Astrocyte (in vitro differentiated cells and primary cell): ENCODE results near the gene ZC3HAV1. TPM values are rescaled to one million over a fixed set of nuclear protein-coding genes. Genes with fewer than 3 reads are reported as not detected.

Experiments used
- DNase-seq: peaks from one replicate; pipeline ENCODE4 v3.0.0-alpha.2; 2010; ENCODE audit warnings: low read depth
- FAIRE-seq: peaks from 2 replicates; lab custom pipeline; 2011; peaks lifted over from hg19 to GRCh38; lab: Jason Lieb, UNC
- H2AFZ ChIP-seq: 2 replicates; pipeline ENCODE4 v1.6.0; 2012; ENCODE audit warnings: low read depth, low read length, inconsistent platforms
- H3K27ac ChIP-seq: 2 replicates; pipeline ENCODE4 v1.5.1; 2011; ENCODE audit warnings: low read depth, low read length, inconsistent platforms
- H3K27me3 ChIP-seq: 2 replicates; pipeline ENCODE4 v1.6.0; 2011; ENCODE audit warnings: low read length, inconsistent platforms; ENCODE audit not compliant: insufficient read depth
- H3K36me3 ChIP-seq: 2 replicates; pipeline ENCODE4 v1.5.1; 2011; ENCODE audit warnings: low read length, inconsistent platforms; ENCODE audit not compliant: insufficient read depth
- H3K4me1 ChIP-seq: 2 replicates; pipeline ENCODE4 v1.5.1; 2011; ENCODE audit warnings: low read length, inconsistent platforms; ENCODE audit not compliant: insufficient read depth
- H3K4me2 ChIP-seq: 2 replicates; pipeline ENCODE4 v1.6.0; 2012; ENCODE audit warnings: low read length, inconsistent platforms
- H3K4me3 ChIP-seq: 2 replicates; pipeline ENCODE4 v1.5.1; 2011; ENCODE audit warnings: low read depth, mild to moderate bottlenecking, low read length, inconsistent platforms; ENCODE audit not compliant: insufficient read depth
- H3K79me2 ChIP-seq: 2 replicates; pipeline ENCODE4 v1.6.0; 2012; ENCODE audit warnings: mild to moderate bottlenecking, low read length, inconsistent platforms; ENCODE audit not compliant: insufficient read depth
- H3K9ac ChIP-seq: 2 replicates; pipeline ENCODE4 v1.6.0; 2012; ENCODE audit warnings: mild to moderate bottlenecking, low read length, inconsistent platforms
- H3K9me3 ChIP-seq: 2 replicates; pipeline ENCODE4 v1.5.1; 2012; ENCODE audit warnings: low read depth, mild to moderate bottlenecking, low read length, inconsistent platforms; ENCODE audit not compliant: insufficient read depth
- H4K20me1 ChIP-seq: 2 replicates; pipeline ENCODE4 v1.6.0; 2012; ENCODE audit warnings: low read length, inconsistent platforms; ENCODE audit not compliant: insufficient read depth
- H3K27ac Mint-ChIP-seq: one replicate; pipeline ENCODE4 v1.8.0; 2021; ENCODE audit warnings: mild to moderate bottlenecking, mixed read lengths; ENCODE audit not compliant: unreplicated experiment
- H3K27me3 Mint-ChIP-seq: one replicate; pipeline ENCODE4 v1.8.0; 2021; ENCODE audit warnings: low read depth, mixed read lengths; ENCODE audit not compliant: unreplicated experiment
- H3K36me3 Mint-ChIP-seq: one replicate; pipeline ENCODE4 v1.8.0; 2021; ENCODE audit warnings: low read depth, mixed read lengths; ENCODE audit not compliant: unreplicated experiment
- H3K4me1 Mint-ChIP-seq: one replicate; pipeline ENCODE4 v1.8.0; 2021; ENCODE audit warnings: low read depth, mixed read lengths; ENCODE audit not compliant: unreplicated experiment
- H3K4me3 Mint-ChIP-seq: one replicate; pipeline ENCODE4 v1.8.0; 2021; ENCODE audit warnings: mild to moderate bottlenecking, moderate library complexity, mixed read lengths; ENCODE audit not compliant: unreplicated experiment
- H3K9me3 Mint-ChIP-seq: one replicate; pipeline ENCODE4 v1.8.0; 2021; ENCODE audit warnings: mild to moderate bottlenecking, mixed read lengths; ENCODE audit not compliant: unreplicated experiment
- CTCF ChIP-seq: IDR thresholded peaks from 2 replicates; pipeline ENCODE4 v1.5.1; 2011; ENCODE audit warnings: low read depth, mild to moderate bottlenecking, inconsistent platforms, low read length, moderate library complexity; ENCODE audit not compliant: insufficient read depth
- EZH2 ChIP-seq: IDR thresholded peaks from 2 replicates; pipeline ENCODE4 v1.6.1; 2012; ENCODE audit warnings: mild to moderate bottlenecking, low read length, inconsistent platforms; ENCODE audit not compliant: insufficient read depth
- total RNA-seq: library from RNA; stranded (reverse); gene quantifications from 2 replicates; pipeline ENCODE4 v1.2.1, GENCODE V29; 2021

The ZC3HAV1 gene
- total RNA-seq, 1 donor from 2014 or later: 63.8 TPM

DNA sequence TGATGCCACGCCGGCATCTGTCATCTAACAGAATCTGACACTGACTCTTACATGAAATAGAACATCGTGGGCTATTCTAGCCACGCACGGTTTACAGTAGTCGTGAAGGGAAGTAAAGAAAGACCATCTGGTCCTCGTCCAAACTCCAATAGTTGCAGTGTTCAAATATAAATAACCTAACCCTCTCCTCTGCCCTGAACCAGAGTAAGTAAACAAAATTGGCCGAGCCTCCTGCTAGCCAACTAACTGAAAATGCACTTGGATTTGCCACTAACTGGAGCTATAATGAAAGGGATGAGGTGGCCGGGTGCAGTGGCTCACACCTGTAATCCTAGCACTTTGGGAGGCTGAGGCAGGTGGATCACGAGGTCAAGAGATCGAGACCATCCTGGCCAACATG lies 44.2 kb downstream of the ZC3HAV1 start:
- Histone ChIP-seq H3K27me3 (no peaks in the 10 kb centered on the region), H3K79me2 (no peaks in the 10 kb centered on the region), H3K4me1 (no peaks in the 10 kb centered on the region), H3K36me3 (peaks cover 7% of the 10 kb centered on the region), H2AFZ (no peak overlapping the region), H4K20me1 (no peaks in the 10 kb centered on the region), H3K9ac (no peak overlapping the region), H3K4me3 (no peak overlapping the region), H3K9me3 (no peaks in the 10 kb centered on the region), H3K4me2 (no peak overlapping the region), H3K27ac (no peak overlapping the region)
- no peaks in the 10 kb centered on the region for H3K4me1 Mint-ChIP-seq
- no peak for DNase-seq
- H3K4me3 Mint-ChIP-seq: no peak overlapping the region
- no peak overlapping the region for H3K27ac Mint-ChIP-seq
- peaks cover 2% of the 10 kb centered on the region for H3K9me3 Mint-ChIP-seq
- TF ChIP-seq EZH2 (no peak), CTCF (no peak)
- H3K27me3 Mint-ChIP-seq: no peaks in the 10 kb centered on the region
- FAIRE-seq: no peak
- peaks cover 34% of the 10 kb centered on the region for H3K36me3 Mint-ChIP-seq

GRCh38 chr7:139061416-139061815 lies 48.1 kb downstream of the ZC3HAV1 start:
- peaks cover 28% of the 10 kb centered on the region for H3K36me3 Mint-ChIP-seq
- no peak for DNase-seq
- FAIRE-seq: no peak

More at GRCh38 chr7:139061416-139061815, 48.1 kb downstream of the ZC3HAV1 start:
- Histone ChIP-seq H3K4me3 (no peak overlapping the region), H3K9me3 (no peaks in the 10 kb centered on the region), H3K27me3 (no peaks in the 10 kb centered on the region), H3K4me2 (no peak overlapping the region), H3K36me3 (no peaks in the 10 kb centered on the region), H3K4me1 (no peaks in the 10 kb centered on the region), H3K79me2 (no peaks in the 10 kb centered on the region), H3K27ac (no peak overlapping the region), H2AFZ (no peak overlapping the region), H3K9ac (no peak overlapping the region), H4K20me1 (no peaks in the 10 kb centered on the region)
- TF ChIP-seq CTCF (no peak), EZH2 (no peak)
- H3K4me1 Mint-ChIP-seq: no peaks in the 10 kb centered on the region
- H3K4me3 Mint-ChIP-seq: no peak overlapping the region
- H3K9me3 Mint-ChIP-seq: peaks cover 2% of the 10 kb centered on the region
- no peak overlapping the region for H3K27ac Mint-ChIP-seq
- H3K27me3 Mint-ChIP-seq: no peaks in the 10 kb centered on the region
